ENCODE measurements around the gene CALD1.

CALD1 gene

GRCh38 chr7:134741907-134742635, 37.4 kb upstream of the CALD1 start:
- TF ChIP-seq ZNF565 (CRISPR knock-in tag; conservative IDR thresholded peaks at IDR 0.05; ENCODE audit: low read depth) (no peak), SNAI2 (CRISPR knock-in tag; IDR thresholded peaks at IDR 0.05) (no peak), GLIS3 (CRISPR knock-in tag; IDR thresholded peaks at IDR 0.05) (no peak), ZNF70 (CRISPR knock-in tag; IDR thresholded peaks at IDR 0.05) (no peak), CSDC2 (CRISPR knock-in tag; IDR thresholded peaks at IDR 0.05) (no peak), CSRNP3 (CRISPR knock-in tag; IDR thresholded peaks at IDR 0.05) (no peak), RARB (CRISPR knock-in tag; IDR thresholded peaks at IDR 0.05) (no peak), ZFP30 (CRISPR knock-in tag; IDR thresholded peaks at IDR 0.05) (no peak), ARNTL (CRISPR knock-in tag; IDR thresholded peaks at IDR 0.05; ENCODE audit: borderline replicate concordance, low read depth) (no peak), OSR1 (CRISPR knock-in tag; IDR thresholded peaks at IDR 0.05) (no peak), PPARA (CRISPR knock-in tag; IDR thresholded peaks at IDR 0.05; ENCODE audit: borderline replicate concordance) (no peak), ZC3H10 (CRISPR knock-in tag; IDR thresholded peaks at IDR 0.05) (no peak), BACH2 (CRISPR knock-in tag; IDR thresholded peaks at IDR 0.05; ENCODE audit: borderline replicate concordance) (no peak), TOX (CRISPR knock-in tag; IDR thresholded peaks at IDR 0.05; ENCODE audit: borderline replicate concordance) (no peak), ISL1 (CRISPR knock-in tag; IDR thresholded peaks at IDR 0.05) (no peak)
- TF ChIP-seq, protein P1, sequence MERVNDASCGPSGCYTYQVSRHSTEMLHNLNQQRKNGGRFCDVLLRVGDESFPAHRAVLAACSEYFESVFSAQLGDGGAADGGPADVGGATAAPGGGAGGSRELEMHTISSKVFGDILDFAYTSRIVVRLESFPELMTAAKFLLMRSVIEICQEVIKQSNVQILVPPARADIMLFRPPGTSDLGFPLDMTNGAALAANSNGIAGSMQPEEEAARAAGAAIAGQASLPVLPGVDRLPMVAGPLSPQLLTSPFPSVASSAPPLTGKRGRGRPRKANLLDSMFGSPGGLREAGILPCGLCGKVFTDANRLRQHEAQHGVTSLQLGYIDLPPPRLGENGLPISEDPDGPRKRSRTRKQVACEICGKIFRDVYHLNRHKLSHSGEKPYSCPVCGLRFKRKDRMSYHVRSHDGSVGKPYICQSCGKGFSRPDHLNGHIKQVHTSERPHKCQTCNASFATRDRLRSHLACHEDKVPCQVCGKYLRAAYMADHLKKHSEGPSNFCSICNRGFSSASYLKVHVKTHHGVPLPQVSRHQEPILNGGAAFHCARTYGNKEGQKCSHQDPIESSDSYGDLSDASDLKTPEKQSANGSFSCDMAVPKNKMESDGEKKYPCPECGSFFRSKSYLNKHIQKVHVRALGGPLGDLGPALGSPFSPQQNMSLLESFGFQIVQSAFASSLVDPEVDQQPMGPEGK (CRISPR knock-in tag; IDR thresholded peaks at IDR 0.05; ENCODE audit: borderline replicate concordance) = no peak
- peak; percentile 82 for ATAC-seq

DNA sequence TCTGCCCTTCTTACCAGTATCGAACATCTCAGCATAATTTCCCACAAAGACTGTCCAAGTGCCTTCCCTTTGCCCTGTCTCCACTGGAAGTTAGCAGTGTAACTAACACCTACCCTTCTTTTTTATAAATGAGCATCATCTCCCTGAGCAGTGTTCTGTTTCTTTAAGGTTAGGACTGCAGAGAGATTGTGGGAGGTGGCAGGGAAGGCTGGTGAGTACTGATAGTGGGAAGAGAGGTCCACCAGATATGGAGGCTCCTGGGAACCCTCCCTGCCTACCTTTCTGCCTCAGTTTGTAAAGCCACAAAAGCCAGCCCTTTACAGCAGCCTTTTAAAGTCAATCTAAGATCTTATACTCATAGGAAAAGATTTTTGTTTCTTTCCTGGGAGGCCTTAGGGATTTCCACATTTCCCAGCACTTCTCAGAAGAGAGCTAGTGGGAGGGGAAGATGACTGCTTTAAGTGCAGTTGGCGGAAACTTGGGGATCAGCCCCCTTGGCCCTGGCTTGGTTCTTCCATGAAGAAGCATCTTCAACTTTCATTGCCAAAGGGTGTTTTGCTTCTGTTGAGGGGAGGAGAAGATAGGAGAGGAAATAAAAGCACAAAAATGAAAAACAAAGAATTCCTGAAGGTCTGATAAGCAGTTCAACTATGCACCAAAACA, 36.6 kb upstream of the CALD1 start:
- ATAC-seq = peak; percentile 76

DNA sequence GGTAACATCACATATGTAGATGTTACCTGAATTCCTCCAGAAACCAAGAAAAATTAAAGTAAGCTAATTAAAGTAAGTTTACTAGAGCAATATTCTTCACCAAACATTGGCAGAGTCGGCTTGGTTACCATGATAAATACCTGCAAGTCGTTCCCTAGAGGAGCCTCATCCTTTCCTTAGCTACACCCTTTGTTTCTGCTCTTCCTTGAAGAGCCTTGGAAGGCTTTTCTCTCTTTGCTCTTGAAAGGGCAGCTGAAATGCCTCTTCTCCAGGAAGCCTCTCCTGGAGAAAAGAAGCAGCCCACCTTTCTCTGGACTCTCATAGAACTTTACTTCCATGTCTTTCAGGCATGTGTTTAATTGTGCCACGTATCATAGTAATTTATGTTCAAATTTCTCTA, 34.9 kb upstream of the CALD1 start:
- no peak for ATAC-seq
- TF ChIP-seq ISL1 (CRISPR knock-in tag; IDR thresholded peaks at IDR 0.05) (no peak), OSR1 (CRISPR knock-in tag; IDR thresholded peaks at IDR 0.05) (no peak), ZNF8 (CRISPR knock-in tag; IDR thresholded peaks at IDR 0.05) (no peak), TCF4 (CRISPR knock-in tag; IDR thresholded peaks at IDR 0.05; ENCODE audit: borderline replicate concordance) (no peak), ZNF565 (CRISPR knock-in tag; conservative IDR thresholded peaks at IDR 0.05; ENCODE audit: low read depth) (no peak), CREB5 (CRISPR knock-in tag; IDR thresholded peaks at IDR 0.05; ENCODE audit: low read depth) (no peak), ARNTL (CRISPR knock-in tag; IDR thresholded peaks at IDR 0.05; ENCODE audit: borderline replicate concordance, low read depth) (no peak), ESRRG (CRISPR knock-in tag; IDR thresholded peaks at IDR 0.05) (no peak), CSDC2 (CRISPR knock-in tag; IDR thresholded peaks at IDR 0.05) (no peak), SNAI2 (CRISPR knock-in tag; IDR thresholded peaks at IDR 0.05) (no peak), RARB (CRISPR knock-in tag; IDR thresholded peaks at IDR 0.05) (no peak), ZFP3 (CRISPR knock-in tag; IDR thresholded peaks at IDR 0.05) (no peak), TOX (CRISPR knock-in tag; IDR thresholded peaks at IDR 0.05; ENCODE audit: borderline replicate concordance) (no peak), ZFP30 (CRISPR knock-in tag; IDR thresholded peaks at IDR 0.05) (no peak)
- TF ChIP-seq, protein P2, sequence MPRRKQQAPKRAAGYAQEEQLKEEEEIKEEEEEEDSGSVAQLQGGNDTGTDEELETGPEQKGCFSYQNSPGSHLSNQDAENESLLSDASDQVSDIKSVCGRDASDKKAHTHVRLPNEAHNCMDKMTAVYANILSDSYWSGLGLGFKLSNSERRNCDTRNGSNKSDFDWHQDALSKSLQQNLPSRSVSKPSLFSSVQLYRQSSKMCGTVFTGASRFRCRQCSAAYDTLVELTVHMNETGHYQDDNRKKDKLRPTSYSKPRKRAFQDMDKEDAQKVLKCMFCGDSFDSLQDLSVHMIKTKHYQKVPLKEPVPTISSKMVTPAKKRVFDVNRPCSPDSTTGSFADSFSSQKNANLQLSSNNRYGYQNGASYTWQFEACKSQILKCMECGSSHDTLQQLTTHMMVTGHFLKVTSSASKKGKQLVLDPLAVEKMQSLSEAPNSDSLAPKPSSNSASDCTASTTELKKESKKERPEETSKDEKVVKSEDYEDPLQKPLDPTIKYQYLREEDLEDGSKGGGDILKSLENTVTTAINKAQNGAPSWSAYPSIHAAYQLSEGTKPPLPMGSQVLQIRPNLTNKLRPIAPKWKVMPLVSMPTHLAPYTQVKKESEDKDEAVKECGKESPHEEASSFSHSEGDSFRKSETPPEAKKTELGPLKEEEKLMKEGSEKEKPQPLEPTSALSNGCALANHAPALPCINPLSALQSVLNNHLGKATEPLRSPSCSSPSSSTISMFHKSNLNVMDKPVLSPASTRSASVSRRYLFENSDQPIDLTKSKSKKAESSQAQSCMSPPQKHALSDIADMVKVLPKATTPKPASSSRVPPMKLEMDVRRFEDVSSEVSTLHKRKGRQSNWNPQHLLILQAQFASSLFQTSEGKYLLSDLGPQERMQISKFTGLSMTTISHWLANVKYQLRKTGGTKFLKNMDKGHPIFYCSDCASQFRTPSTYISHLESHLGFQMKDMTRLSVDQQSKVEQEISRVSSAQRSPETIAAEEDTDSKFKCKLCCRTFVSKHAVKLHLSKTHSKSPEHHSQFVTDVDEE (CRISPR knock-in tag; IDR thresholded peaks at IDR 0.05) = no peak
- TF ChIP-seq, protein P1 (CRISPR knock-in tag; IDR thresholded peaks at IDR 0.05; ENCODE audit: borderline replicate concordance) = no peak

More for the DNA sequence above, 36.6 kb upstream of the CALD1 start:
- no peak for TF ChIP-seq ZC3H10 (CRISPR knock-in tag; IDR thresholded peaks at IDR 0.05)
- TF ChIP-seq CREB5 (CRISPR knock-in tag; IDR thresholded peaks at IDR 0.05; ENCODE audit: low read depth) = no peak
- TF ChIP-seq ZFP3 (CRISPR knock-in tag; IDR thresholded peaks at IDR 0.05) = no peak
- no peak for TF ChIP-seq ZFP30 (CRISPR knock-in tag; IDR thresholded peaks at IDR 0.05)
- TF ChIP-seq ZNF565 (CRISPR knock-in tag; conservative IDR thresholded peaks at IDR 0.05; ENCODE audit: low read depth) = no peak
- no peak for TF ChIP-seq PPARA (CRISPR knock-in tag; IDR thresholded peaks at IDR 0.05; ENCODE audit: borderline replicate concordance)
- TF ChIP-seq BACH2 (CRISPR knock-in tag; IDR thresholded peaks at IDR 0.05; ENCODE audit: borderline replicate concordance) = no peak

All from SK-N-SH treated with all-trans-retinoic acid at 6 μM for 48 hours (cell line).